ENCODE measurements around the gene MIEN1.

MIEN1 gene

GRCh38 chr17:39709998-39710964, 20.1 kb downstream of the MIEN1 start:
- peaks cover 78% of the 10 kb centered on the region for H3K36me3 ChIP-seq (ENCODE audit: insufficient read depth, insufficient read length, low read length)
- H3K4me1 ChIP-seq (ENCODE audit: insufficient read depth, insufficient read length), result peaks cover 10% of the 10 kb centered on the region
- H3K27me3 ChIP-seq (ENCODE audit: insufficient read depth, insufficient read length), result no peaks in the 10 kb centered on the region
- no peak overlapping the region for H3K9ac ChIP-seq (ENCODE audit: insufficient read length, low read depth)
- no peak overlapping the region for H3K4me3 ChIP-seq (ENCODE audit: insufficient read length, low read depth)
- no peak for TF ChIP-seq YY1 (IDR thresholded peaks at IDR 0.05; ENCODE audit: insufficient read depth, insufficient read length)
- no peak for TF ChIP-seq SUZ12 (IDR thresholded peaks at IDR 0.05; ENCODE audit: extremely low read depth, insufficient read depth, insufficient read length)
- no peak for TF ChIP-seq ZNF274 (IDR thresholded peaks at IDR 0.05; ENCODE audit: low read depth, low read length)
- no peaks in the 10 kb centered on the region for H3K9me3 ChIP-seq (ENCODE audit: insufficient read depth, low read length)
- no peak for DNase-seq (ENCODE audit: low read depth, low spot score)

GRCh38 chr17:39709319-39709997, 20.9 kb downstream of the MIEN1 start:
- Histone ChIP-seq H3K4me3 (ENCODE audit: insufficient read length, low read depth) (no peak overlapping the region), H3K36me3 (ENCODE audit: insufficient read depth, insufficient read length, low read length) (peaks cover 73% of the 10 kb centered on the region), H3K9ac (ENCODE audit: insufficient read length, low read depth) (no peak overlapping the region), H3K27me3 (ENCODE audit: insufficient read depth, insufficient read length) (no peaks in the 10 kb centered on the region), H3K9me3 (ENCODE audit: insufficient read depth, low read length) (no peaks in the 10 kb centered on the region), H3K4me1 (ENCODE audit: insufficient read depth, insufficient read length) (peaks cover 18% of the 10 kb centered on the region)
- DNase-seq (ENCODE audit: low read depth, low spot score), result no peak
- no peak for TF ChIP-seq SUZ12 (IDR thresholded peaks at IDR 0.05; ENCODE audit: extremely low read depth, insufficient read depth, insufficient read length)
- no peak for TF ChIP-seq ZNF274 (IDR thresholded peaks at IDR 0.05; ENCODE audit: low read depth, low read length)
- TF ChIP-seq YY1 (IDR thresholded peaks at IDR 0.05; ENCODE audit: insufficient read depth, insufficient read length), result no peak

GRCh38 chr17:39706921-39707337, 23.4 kb downstream of the MIEN1 start:
- Histone ChIP-seq H3K9me3 (ENCODE audit: insufficient read depth, low read length) (no peaks in the 10 kb centered on the region), H3K36me3 (ENCODE audit: insufficient read depth, insufficient read length, low read length) (peaks cover 69% of the 10 kb centered on the region), H3K4me3 (ENCODE audit: insufficient read length, low read depth) (no peak overlapping the region), H3K27me3 (ENCODE audit: insufficient read depth, insufficient read length) (no peaks in the 10 kb centered on the region), H3K4me1 (ENCODE audit: insufficient read depth, insufficient read length) (peaks cover 24% of the 10 kb centered on the region), H3K9ac (ENCODE audit: insufficient read length, low read depth) (no peak overlapping the region)
- no peak for DNase-seq (ENCODE audit: low read depth, low spot score)
- TF ChIP-seq YY1 (IDR thresholded peaks at IDR 0.05; ENCODE audit: insufficient read depth, insufficient read length) (no peak), SUZ12 (IDR thresholded peaks at IDR 0.05; ENCODE audit: extremely low read depth, insufficient read depth, insufficient read length) (no peak), ZNF274 (IDR thresholded peaks at IDR 0.05; ENCODE audit: low read depth, low read length) (no peak)

GRCh38 chr17:39706383-39706782, 23.9 kb downstream of the MIEN1 start:
- TF ChIP-seq YY1 (IDR thresholded peaks at IDR 0.05; ENCODE audit: insufficient read depth, insufficient read length), result no peak
- no peak for TF ChIP-seq SUZ12 (IDR thresholded peaks at IDR 0.05; ENCODE audit: extremely low read depth, insufficient read depth, insufficient read length)
- no peak for TF ChIP-seq ZNF274 (IDR thresholded peaks at IDR 0.05; ENCODE audit: low read depth, low read length)
- DNase-seq (ENCODE audit: low read depth, low spot score), result no peak
- H3K27me3 ChIP-seq (ENCODE audit: insufficient read depth, insufficient read length), result no peaks in the 10 kb centered on the region
- H3K9me3 ChIP-seq (ENCODE audit: insufficient read depth, low read length), result no peaks in the 10 kb centered on the region
- no peak overlapping the region for H3K4me3 ChIP-seq (ENCODE audit: insufficient read length, low read depth)
- peaks cover 28% of the 10 kb centered on the region for H3K4me1 ChIP-seq (ENCODE audit: insufficient read depth, insufficient read length)
- H3K36me3 ChIP-seq (ENCODE audit: insufficient read depth, insufficient read length, low read length), result peaks cover 66% of the 10 kb centered on the region
- H3K9ac ChIP-seq (ENCODE audit: insufficient read length, low read depth), result no peak overlapping the region

DNA sequence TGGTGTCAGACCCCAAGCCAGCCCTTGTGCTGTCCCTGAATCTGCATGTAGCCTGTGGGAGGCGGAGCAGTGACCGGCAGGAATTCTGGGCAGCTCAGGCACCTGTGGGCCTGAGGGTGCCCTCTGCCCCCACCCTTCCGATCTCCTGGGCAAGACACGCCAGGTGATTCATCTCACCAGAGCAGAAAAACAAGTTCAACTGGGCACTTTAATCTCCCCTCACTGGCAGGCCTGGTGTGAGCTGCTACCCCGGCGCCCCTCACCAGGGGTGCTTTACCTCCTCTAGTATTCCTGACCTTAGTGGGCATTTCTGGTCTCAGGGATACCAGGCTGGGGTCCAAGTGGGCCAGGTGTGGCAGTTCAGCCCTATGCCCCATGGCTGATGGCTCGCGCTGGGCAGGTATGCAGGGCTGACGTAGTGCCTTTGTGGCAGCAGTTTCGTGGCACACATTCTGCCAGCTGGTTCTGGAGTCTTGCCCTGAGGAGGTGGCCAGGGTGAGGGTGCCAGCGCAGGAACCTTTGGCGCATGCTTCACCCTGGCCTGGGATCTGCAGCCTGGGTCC, 24.5 kb downstream of the MIEN1 start:
- DNase-seq (ENCODE audit: low read depth, low spot score), result no peak
- Histone ChIP-seq H3K9ac (ENCODE audit: insufficient read length, low read depth) (peak overlapping the region; percentile 63), H3K9me3 (ENCODE audit: insufficient read depth, low read length) (no peaks in the 10 kb centered on the region), H3K4me1 (ENCODE audit: insufficient read depth, insufficient read length) (peaks cover 32% of the 10 kb centered on the region), H3K36me3 (ENCODE audit: insufficient read depth, insufficient read length, low read length) (peaks cover 63% of the 10 kb centered on the region), H3K4me3 (ENCODE audit: insufficient read length, low read depth) (no peak overlapping the region), H3K27me3 (ENCODE audit: insufficient read depth, insufficient read length) (no peaks in the 10 kb centered on the region)
- TF ChIP-seq ZNF274 (IDR thresholded peaks at IDR 0.05; ENCODE audit: low read depth, low read length) (no peak), SUZ12 (IDR thresholded peaks at IDR 0.05; ENCODE audit: extremely low read depth, insufficient read depth, insufficient read length) (no peak), YY1 (IDR thresholded peaks at IDR 0.05; ENCODE audit: insufficient read depth, insufficient read length) (no peak)

GRCh38 chr17:39704821-39705551, 25.3 kb downstream of the MIEN1 start:
- Histone ChIP-seq H3K27me3 (ENCODE audit: insufficient read depth, insufficient read length) (no peaks in the 10 kb centered on the region), H3K9me3 (ENCODE audit: insufficient read depth, low read length) (no peaks in the 10 kb centered on the region), H3K4me3 (ENCODE audit: insufficient read length, low read depth) (no peak overlapping the region), H3K9ac (ENCODE audit: insufficient read length, low read depth) (peak overlapping the region; percentile 63), H3K36me3 (ENCODE audit: insufficient read depth, insufficient read length, low read length) (peaks cover 55% of the 10 kb centered on the region), H3K4me1 (ENCODE audit: insufficient read depth, insufficient read length) (peaks cover 32% of the 10 kb centered on the region)
- TF ChIP-seq SUZ12 (IDR thresholded peaks at IDR 0.05; ENCODE audit: extremely low read depth, insufficient read depth, insufficient read length) (no peak), ZNF274 (IDR thresholded peaks at IDR 0.05; ENCODE audit: low read depth, low read length) (no peak), YY1 (IDR thresholded peaks at IDR 0.05; ENCODE audit: insufficient read depth, insufficient read length) (no peak)
- no peak for DNase-seq (ENCODE audit: low read depth, low spot score)
